ENCODE measurements around the gene CIAPIN1.

Gene CIAPIN1

GRCh38 chr16:57476546-57477410 lies 29.6 kb upstream of the CIAPIN1 start:
- ATAC-seq (ENCODE audit: insufficient read depth, low read depth) (no peak), DNase-seq (no peak)
- Histone ChIP-seq H3K4me2 (ENCODE audit: insufficient read depth, low read length) (no peak overlapping the region), H3K27me3 (ENCODE audit: insufficient read depth, low read length, poor library complexity) (no peaks in the 10 kb centered on the region), H3K4me3 (ENCODE audit: low read depth in 1 of 2, low read length in 2 of 2) (no peak overlapping the region), H2AFZ (ENCODE audit: low read depth, low read length) (no peak overlapping the region), H3K36me3 (ENCODE audit: insufficient read depth, low read length) (peaks cover 15% of the 10 kb centered on the region), H3K27ac (ENCODE audit: low read length) (no peak overlapping the region), H4K20me1 (ENCODE audit: insufficient read depth, low read length) (peaks cover 3% of the 10 kb centered on the region), H3K79me2 (ENCODE audit: insufficient read depth, low read length) (no peaks in the 10 kb centered on the region), H3K9me3 (ENCODE audit: insufficient read depth, low read length, severe bottlenecking) (no peaks in the 10 kb centered on the region), H3K4me1 (ENCODE audit: insufficient read depth, low read length) (no peaks in the 10 kb centered on the region), H3K9ac (ENCODE audit: low read depth, low read length) (no peak overlapping the region)
- no peak for TF ChIP-seq CTCF (IDR thresholded peaks at IDR 0.05; ENCODE audit: borderline replicate concordance, extremely low read depth, low read length, poor library complexity, severe bottlenecking)
- no peak for TF ChIP-seq EZH2 (IDR thresholded peaks at IDR 0.05; ENCODE audit: borderline replicate concordance, low read depth, low read length, severe bottlenecking)

DNA sequence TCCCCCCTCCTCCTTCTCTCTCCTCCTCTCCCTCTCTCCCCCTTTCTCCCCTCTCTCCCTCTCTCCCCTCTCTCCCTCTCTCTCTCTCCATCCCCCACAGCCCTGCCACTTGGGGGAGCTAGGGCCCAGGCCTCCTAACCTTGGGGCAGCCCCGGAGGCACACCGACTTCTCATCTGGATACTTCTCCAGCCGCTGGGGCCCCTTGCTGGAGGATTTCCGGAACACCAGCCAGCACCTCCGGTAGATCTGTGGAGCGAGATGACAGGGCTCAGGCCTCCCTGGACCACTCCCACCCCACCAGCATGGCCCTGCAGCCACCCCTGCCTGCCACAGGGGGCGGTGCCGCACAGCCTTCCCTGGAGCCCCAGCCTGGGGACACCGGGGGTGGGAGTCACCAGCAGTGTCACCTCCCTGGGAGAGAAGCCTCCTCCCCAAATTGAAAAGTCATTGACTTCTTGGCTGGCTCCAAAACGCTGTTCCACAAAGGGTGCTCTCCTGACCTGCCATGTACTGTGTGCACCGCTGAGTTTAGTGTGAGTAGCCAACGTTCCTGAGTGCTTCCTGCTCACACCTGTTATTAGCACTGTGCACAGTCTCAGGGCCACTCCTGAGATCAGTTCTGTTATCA lies 28.6 kb upstream of the CIAPIN1 start:
- Histone ChIP-seq H3K27ac (ENCODE audit: low read length) (no peak overlapping the region), H3K36me3 (ENCODE audit: insufficient read depth, low read length) (peaks cover 24% of the 10 kb centered on the region)
- DNase-seq = peak; percentile 71

DNA sequence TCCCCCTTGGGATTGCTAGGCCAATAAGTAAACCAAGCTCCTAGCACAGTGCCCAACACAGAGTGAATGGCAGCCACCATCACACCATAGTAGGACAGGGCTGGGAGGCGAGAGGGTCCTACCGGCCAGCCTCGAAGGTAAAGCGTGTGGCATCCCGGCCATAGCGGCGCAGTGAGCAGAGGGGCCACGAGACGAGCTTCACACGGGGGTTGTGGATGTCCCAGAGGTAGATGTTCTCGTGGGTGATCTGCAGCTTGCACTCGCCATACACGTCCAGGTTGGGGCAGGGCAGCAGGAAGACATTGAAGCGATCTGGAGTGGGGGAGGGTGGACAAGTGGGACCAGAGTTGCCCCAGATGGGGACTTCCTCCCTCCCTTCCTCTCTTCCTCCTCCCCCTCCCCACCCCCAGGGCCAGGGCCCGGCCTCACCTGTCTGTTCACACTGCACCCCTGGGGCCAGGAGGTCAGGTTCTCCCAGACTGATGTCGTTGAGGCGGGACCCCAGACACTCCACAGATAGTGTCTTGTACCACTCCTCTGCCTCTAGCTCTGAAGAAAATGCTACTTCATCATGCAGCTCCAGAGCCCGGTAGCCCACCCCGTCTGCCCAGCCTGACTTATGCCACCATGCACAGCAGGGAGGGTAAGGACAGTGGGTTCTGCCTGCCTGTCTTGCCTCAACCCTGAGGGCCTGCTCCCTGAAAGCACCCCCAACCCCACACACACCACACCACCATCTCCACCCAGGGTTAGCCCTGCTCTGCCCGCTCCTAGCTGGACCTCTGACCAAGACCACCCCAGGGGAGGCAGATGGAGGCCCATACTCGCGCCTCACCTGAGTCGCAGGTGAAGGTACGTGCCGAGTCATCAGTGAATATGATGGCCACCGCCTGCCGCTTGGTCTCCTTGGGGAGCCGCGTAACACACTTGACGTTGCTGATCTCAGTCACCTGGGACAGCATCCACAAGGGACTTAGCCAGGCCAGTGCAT lies 27.8 kb upstream of the CIAPIN1 start:
- Histone ChIP-seq H3K27ac (ENCODE audit: low read length) (no peak overlapping the region), H3K4me3 (ENCODE audit: low read depth in 1 of 2, low read length in 2 of 2) (no peak overlapping the region), H2AFZ (ENCODE audit: low read depth, low read length) (no peak overlapping the region), H3K36me3 (ENCODE audit: insufficient read depth, low read length) (peaks cover 32% of the 10 kb centered on the region), H3K9ac (ENCODE audit: low read depth, low read length) (no peak overlapping the region), H3K4me2 (ENCODE audit: insufficient read depth, low read length) (no peak overlapping the region), H3K9me3 (ENCODE audit: insufficient read depth, low read length, severe bottlenecking) (no peaks in the 10 kb centered on the region), H3K27me3 (ENCODE audit: insufficient read depth, low read length, poor library complexity) (no peaks in the 10 kb centered on the region), H3K79me2 (ENCODE audit: insufficient read depth, low read length) (no peaks in the 10 kb centered on the region), H3K4me1 (ENCODE audit: insufficient read depth, low read length) (no peaks in the 10 kb centered on the region), H4K20me1 (ENCODE audit: insufficient read depth, low read length) (peaks cover 3% of the 10 kb centered on the region)
- no peak for TF ChIP-seq EZH2 (IDR thresholded peaks at IDR 0.05; ENCODE audit: borderline replicate concordance, low read depth, low read length, severe bottlenecking)
- no peak for TF ChIP-seq CTCF (IDR thresholded peaks at IDR 0.05; ENCODE audit: borderline replicate concordance, extremely low read depth, low read length, poor library complexity, severe bottlenecking)
- ATAC-seq (ENCODE audit: insufficient read depth, low read depth) (peak; percentile 8; the same call in 2 of the 3 replicates), DNase-seq (no peak)

More for the DNA sequence above, 28.6 kb upstream of the CIAPIN1 start:
- Histone ChIP-seq H3K4me1 (ENCODE audit: insufficient read depth, low read length) (no peaks in the 10 kb centered on the region), H3K9ac (ENCODE audit: low read depth, low read length) (no peak overlapping the region), H2AFZ (ENCODE audit: low read depth, low read length) (no peak overlapping the region), H3K4me2 (ENCODE audit: insufficient read depth, low read length) (peak overlapping the region; percentile 35), H3K27me3 (ENCODE audit: insufficient read depth, low read length, poor library complexity) (no peaks in the 10 kb centered on the region), H3K4me3 (ENCODE audit: low read depth in 1 of 2, low read length in 2 of 2) (no peak overlapping the region), H4K20me1 (ENCODE audit: insufficient read depth, low read length) (peaks cover 3% of the 10 kb centered on the region), H3K9me3 (ENCODE audit: insufficient read depth, low read length, severe bottlenecking) (no peaks in the 10 kb centered on the region), H3K79me2 (ENCODE audit: insufficient read depth, low read length) (no peaks in the 10 kb centered on the region)
- ATAC-seq (ENCODE audit: insufficient read depth, low read depth) = peak; percentile 88
- TF ChIP-seq EZH2 (IDR thresholded peaks at IDR 0.05; ENCODE audit: borderline replicate concordance, low read depth, low read length, severe bottlenecking) (no peak), CTCF (IDR thresholded peaks at IDR 0.05; ENCODE audit: borderline replicate concordance, extremely low read depth, low read length, poor library complexity, severe bottlenecking) (peak; percentile 65)
